Liver (tissue), 3 donors: Measurements from ENCODE around the gene IRF2.

Source experiments
- CTCF ChIP-seq: fragments of 150-350 bp; IDR thresholded peaks from 2 replicates; pipeline ENCODE4 v1.5.1; 2017; ENCODE audit warnings: improper control_type of control experiment, low read depth, low read length; ENCODE audit not compliant: missing input control
- RAD21 ChIP-seq, 2 donors: IDR thresholded peaks; 2 replicates each; pipeline ENCODE4 v1.6.1; 2016; ENCODE audit warnings: antibody characterized with exemption in 2 of 2, mild to moderate bottlenecking in 2 of 2
- donor health status: healthy.
- donor health status: healthy.

- TF ChIP-seq CTCF, result no peak
- TF ChIP-seq RAD21 (IDR thresholded peaks at IDR 0.05), result peak in 1 of 2 donors; percentile 28
These were observed 29.4 kb downstream of the IRF2 start for GRCh38 chr4:184444953-184445309.
